CD4-positive, CD25-positive, alpha-beta regulatory T cell (primary cell): ENCODE results near the gene CLPX. TPM values are rescaled to one million over a fixed set of nuclear protein-coding genes. Genes with fewer than 3 reads are reported as not detected.
A peak's percentile ranks its signal among the peaks of the same experiment; 100 is the strongest.
"Not testable (repeated sequence)": the region's sequence is repeated elsewhere in the genome, so short reads cannot be mapped to it uniquely, and the experiment has no call there.

ENCODE experiments used
- ATAC-seq, 2 donors: fragments of 150-1000 bp; cut with Tn5 transposase; one replicate each; pipeline ENCODE4 v1.10.0; 2021; ENCODE audit warnings: low read depth in 2 of 2, moderate number of reproducible peaks in 2 of 2, moderate library complexity in 1 of 2
- DNase-seq, 3 donors: peaks; one replicate each; pipeline versions ENCODE4 v3.0.0 to v3.0.0-alpha.2; 2012 to 2022; ENCODE audit warnings: mixed read lengths in 1 of 3
- H3K27ac ChIP-seq: one replicate; pipeline ENCODE4 v1.7.0; 2013; ENCODE audit warnings: mild to moderate bottlenecking, low read length; ENCODE audit not compliant: insufficient read depth, poor library complexity, severe bottlenecking
- H3K27me3 ChIP-seq: one replicate; pipeline ENCODE4 v1.7.0; 2013; ENCODE audit warnings: low read length; ENCODE audit not compliant: control insufficient read depth, insufficient read depth
- H3K36me3 ChIP-seq: one replicate; pipeline ENCODE4 v1.7.0; 2013; ENCODE audit warnings: mild to moderate bottlenecking, low read length, moderate library complexity; ENCODE audit not compliant: control insufficient read depth, insufficient read depth
- H3K4me1 ChIP-seq: 2 replicates; pipeline ENCODE4 v1.7.0; 2013; ENCODE audit warnings: mild to moderate bottlenecking, low read length; ENCODE audit not compliant: insufficient read depth, control insufficient read depth, poor library complexity, severe bottlenecking
- H3K4me3 ChIP-seq: one replicate; pipeline ENCODE4 v1.7.0; 2013; ENCODE audit warnings: low read depth, mild to moderate bottlenecking, low read length, moderate library complexity
- H3K9me3 ChIP-seq, 2 experiments: 1 replicate in 1 of 2; 2 replicates in 1 of 2; pipeline ENCODE4 v1.7.0; 2013; ENCODE audit warnings: low read length in 2 of 2, mild to moderate bottlenecking in 1 of 2, moderate library complexity in 1 of 2; ENCODE audit not compliant: control insufficient read depth in 2 of 2
- H3K27ac Mint-ChIP-seq, 3 donors: one replicate each; pipeline ENCODE4 v1.8.0; 2020 to 2022; ENCODE audit warnings: mild to moderate bottlenecking in 3 of 3, mixed read lengths in 3 of 3, moderate library complexity in 2 of 3
- H3K27me3 Mint-ChIP-seq: one replicate; pipeline ENCODE4 v1.8.0; 2022; ENCODE audit warnings: mild to moderate bottlenecking, mixed read lengths
- H3K36me3 Mint-ChIP-seq: one replicate; pipeline ENCODE4 v1.8.0; 2020; ENCODE audit warnings: mixed read lengths
- H3K4me1 Mint-ChIP-seq, 4 donors: one replicate each; pipeline ENCODE4 v1.8.0; 2020 to 2022; ENCODE audit warnings: mixed read lengths in 4 of 4, mild to moderate bottlenecking in 1 of 4
- H3K4me3 Mint-ChIP-seq, 4 donors: one replicate each; pipeline ENCODE4 v1.8.0; 2020 to 2022; ENCODE audit warnings: mild to moderate bottlenecking in 4 of 4, mixed read lengths in 4 of 4, moderate library complexity in 3 of 4
- H3K9me3 Mint-ChIP-seq, 7 donors: one replicate each; pipeline ENCODE4 v1.8.0; 2020 to 2022; ENCODE audit warnings: mixed read lengths in 7 of 7, mild to moderate bottlenecking in 3 of 7, moderate library complexity in 2 of 7
- polyA plus RNA-seq, 4 donors: library from polyadenylated mRNA; unstranded; fragments of 300-500 nt; fragmentation: Illumina TruSeq; gene quantifications; one replicate each; pipeline ENCODE4 v1.2.3, GENCODE V29; 2021
- total RNA-seq: library from RNA; stranded (reverse); gene quantifications from one replicate; pipeline ENCODE4 v1.2.3, GENCODE V29; 2022

CLPX gene
- total RNA-seq (39.8 TPM), polyA plus RNA-seq (10 to 100 TPM; 31.2 to 37.5 (median 35.7) TPM)

GRCh38 chr15:65184868-65185717 lies at the start of gene CLPX:
Gene CLPX, minus strand, starts transcription at chr15:65185342. Its CDS starts 189 bp downstream, at chr15:65185153.
- H3K4me1 Mint-ChIP-seq: peaks cover 17 to 43% (median 24%) of the 10 kb centered on the region in 4 donors
- no peaks in the 10 kb centered on the region for H3K9me3 Mint-ChIP-seq
- no peaks in the 10 kb centered on the region for H3K27me3 Mint-ChIP-seq
- no peaks in the 10 kb centered on the region for H3K9me3 ChIP-seq
- H3K27me3 ChIP-seq: no peaks in the 10 kb centered on the region
- peaks cover 28% of the 10 kb centered on the region for H3K4me1 ChIP-seq
- H3K27ac Mint-ChIP-seq: peak within 1 kb of the TSS; percentile 96 to 98 (median 97)
- peak within 1 kb of the TSS; percentile 92 for H3K4me3 ChIP-seq
- ATAC-seq (peak; percentile 91 to 96), DNase-seq (peak; percentile 87 to 98 (median 93))
- H3K4me3 Mint-ChIP-seq: peak within 1 kb of the TSS; percentile 94 to 97 (median 96)
- peak within 1 kb of the TSS; percentile 81 for H3K27ac ChIP-seq
- H3K36me3 Mint-ChIP-seq: peaks cover 4% of the 10 kb centered on the region
- peaks cover 1% of the 10 kb centered on the region for H3K36me3 ChIP-seq

- Histone ChIP-seq H3K4me1 (no peaks in the 10 kb centered on the region), H3K9me3 (no peaks in the 10 kb centered on the region), H3K36me3 (no peaks in the 10 kb centered on the region), H3K27me3 (no peaks in the 10 kb centered on the region), H3K27ac (no peak overlapping the region), H3K4me3 (no peak overlapping the region)
- ATAC-seq (no peak), DNase-seq (no peak)
- Mint-ChIP-seq H3K27me3 (no peaks in the 10 kb centered on the region), H3K9me3 (peaks cover 0 to 2% (median 0%) of the 10 kb centered on the region in 7 donors), H3K4me3 (no peak overlapping the region), H3K36me3 (peaks cover 12% of the 10 kb centered on the region), H3K4me1 (no peaks in the 10 kb centered on the region), H3K27ac (no peak overlapping the region)
Measured at GRCh38 chr15:65233696-65234095, 48.6 kb upstream of the CLPX start.

GRCh38 chr15:65232520-65232919 lies 47.4 kb upstream of the CLPX start:
- no peak for ATAC-seq
- H3K27me3 ChIP-seq: no peaks in the 10 kb centered on the region
- H3K36me3 Mint-ChIP-seq: peaks cover 11% of the 10 kb centered on the region
- no peaks in the 10 kb centered on the region for H3K9me3 Mint-ChIP-seq
- no peak overlapping the region for H3K27ac Mint-ChIP-seq
- DNase-seq: no peak
- no peaks in the 10 kb centered on the region for H3K27me3 Mint-ChIP-seq
- no peaks in the 10 kb centered on the region for H3K9me3 ChIP-seq
- H3K4me3 Mint-ChIP-seq: no peak overlapping the region
- H3K36me3 ChIP-seq: no peaks in the 10 kb centered on the region
- no peaks in the 10 kb centered on the region for H3K4me1 ChIP-seq
- no peak overlapping the region for H3K4me3 ChIP-seq
- no peak overlapping the region for H3K27ac ChIP-seq
- H3K4me1 Mint-ChIP-seq: no peaks in the 10 kb centered on the region

- Mint-ChIP-seq H3K9me3 (no peaks in the 10 kb centered on the region), H3K4me3 (no peak overlapping the region), H3K36me3 (peaks cover 11% of the 10 kb centered on the region), H3K27ac (no peak overlapping the region), H3K4me1 (no peaks in the 10 kb centered on the region), H3K27me3 (no peaks in the 10 kb centered on the region)
- Histone ChIP-seq H3K27ac (no peak overlapping the region), H3K4me1 (no peaks in the 10 kb centered on the region), H3K36me3 (no peaks in the 10 kb centered on the region), H3K27me3 (no peaks in the 10 kb centered on the region), H3K9me3 (no peaks in the 10 kb centered on the region), H3K4me3 (no peak overlapping the region)
- peak in 1 of 3 donors; percentile 21 for DNase-seq
- ATAC-seq: no peak
Measured at GRCh38 chr15:65231306-65231705, 46.2 kb upstream of the CLPX start.

- not testable (repeated sequence) for H3K4me3 Mint-ChIP-seq, H3K4me3 ChIP-seq, H3K27me3 ChIP-seq, H3K4me1 Mint-ChIP-seq, H3K4me1 ChIP-seq, H3K27me3 Mint-ChIP-seq, H3K9me3 Mint-ChIP-seq, H3K36me3 Mint-ChIP-seq, H3K9me3 ChIP-seq, H3K27ac ChIP-seq, H3K27ac Mint-ChIP-seq, DNase-seq, H3K36me3 ChIP-seq, ATAC-seq
Measured at GRCh38 chr15:65226901-65227300, 41.8 kb upstream of the CLPX start.

- ATAC-seq (no peak), DNase-seq (no peak)
- H3K27me3 ChIP-seq: no peaks in the 10 kb centered on the region
- H3K4me3 ChIP-seq: no peak overlapping the region
- no peaks in the 10 kb centered on the region for H3K36me3 ChIP-seq
- H3K9me3 Mint-ChIP-seq: no peaks in the 10 kb centered on the region
- H3K4me3 Mint-ChIP-seq: no peak overlapping the region
- H3K4me1 Mint-ChIP-seq: no peaks in the 10 kb centered on the region
- H3K9me3 ChIP-seq: no peaks in the 10 kb centered on the region
- H3K27me3 Mint-ChIP-seq: peaks cover 3% of the 10 kb centered on the region
- H3K36me3 Mint-ChIP-seq: peaks cover 3% of the 10 kb centered on the region
- H3K27ac ChIP-seq: no peak overlapping the region
- H3K27ac Mint-ChIP-seq: no peak overlapping the region
- H3K4me1 ChIP-seq: no peaks in the 10 kb centered on the region
Measured at GRCh38 chr15:65226221-65226620, 41.1 kb upstream of the CLPX start.

GRCh38 chr15:65223996-65224395 lies 38.9 kb upstream of the CLPX start:
- Histone ChIP-seq H3K27ac (no peak overlapping the region), H3K4me1 (no peaks in the 10 kb centered on the region), H3K36me3 (no peaks in the 10 kb centered on the region), H3K9me3 (no peaks in the 10 kb centered on the region), H3K27me3 (no peaks in the 10 kb centered on the region), H3K4me3 (no peak overlapping the region)
- ATAC-seq (no peak), DNase-seq (no peak)
- peaks cover 5% of the 10 kb centered on the region for H3K27me3 Mint-ChIP-seq
- H3K9me3 Mint-ChIP-seq: no peaks in the 10 kb centered on the region
- no peaks in the 10 kb centered on the region for H3K4me1 Mint-ChIP-seq
- H3K4me3 Mint-ChIP-seq: no peak overlapping the region
- peaks cover 3% of the 10 kb centered on the region for H3K36me3 Mint-ChIP-seq
- no peak overlapping the region for H3K27ac Mint-ChIP-seq

- Mint-ChIP-seq H3K27ac (peak overlapping the region in 1 of 3 donors; percentile 11), H3K27me3 (peaks cover 5% of the 10 kb centered on the region), H3K4me3 (no peak overlapping the region), H3K4me1 (peaks cover 0 to 8% (median 1%) of the 10 kb centered on the region in 4 donors), H3K9me3 (no peaks in the 10 kb centered on the region), H3K36me3 (no peaks in the 10 kb centered on the region)
- Histone ChIP-seq H3K9me3 (no peaks in the 10 kb centered on the region), H3K27ac (no peak overlapping the region), H3K36me3 (no peaks in the 10 kb centered on the region), H3K4me3 (no peak overlapping the region), H3K4me1 (no peaks in the 10 kb centered on the region), H3K27me3 (no peaks in the 10 kb centered on the region)
- DNase-seq: no peak
- no peak for ATAC-seq
Measured at GRCh38 chr15:65222891-65223290, 37.7 kb upstream of the CLPX start.
